NT2/D1 (cell line): Measurements from ENCODE around the gene SLX1B.
"Not testable (repeated sequence)": the region's sequence is repeated elsewhere in the genome, so short reads cannot be mapped to it uniquely, and the experiment has no call there.

Experiments used
- DNase-seq: peaks from one replicate; pipeline ENCODE4 v3.0.0-alpha.2; 2011; ENCODE audit warnings: low read depth, low spot score
- H3K27me3 ChIP-seq: 2 replicates; pipeline ENCODE4 v1.6.0; 2011; ENCODE audit warnings: mild to moderate bottlenecking; ENCODE audit not compliant: insufficient read length, insufficient read depth
- H3K36me3 ChIP-seq: 2 replicates; pipeline ENCODE4 v1.6.1; 2011; ENCODE audit warnings: mild to moderate bottlenecking, low read length, mixed read lengths; ENCODE audit not compliant: insufficient read depth, insufficient read length
- H3K4me1 ChIP-seq: 2 replicates; pipeline ENCODE4 v1.5.1; 2011; ENCODE audit not compliant: insufficient read depth, insufficient read length
- H3K4me3 ChIP-seq: 2 replicates; pipeline ENCODE4 v1.5.1; 2011; ENCODE audit warnings: low read depth; ENCODE audit not compliant: insufficient read length
- H3K9ac ChIP-seq: 2 replicates; pipeline ENCODE4 v1.6.0; 2011; ENCODE audit warnings: low read depth; ENCODE audit not compliant: insufficient read length
- H3K9me3 ChIP-seq: 2 replicates; pipeline ENCODE4 v1.5.1; 2011; ENCODE audit warnings: mild to moderate bottlenecking, low read length; ENCODE audit not compliant: insufficient read depth

SLX1B gene

GRCh38 chr16:29454269-29454668 is at the start of gene SLX1B, which contains the start of gene BOLA2:
TSS of gene SLX1B (plus strand) at chr16:29454533.
TSS of gene BOLA2 (minus strand) at chr16:29454351. CDS start at chr16:29454253, 98 bp downstream.
- H3K9me3 ChIP-seq, DNase-seq, H3K4me3 ChIP-seq, H3K36me3 ChIP-seq, H3K9ac ChIP-seq, H3K4me1 ChIP-seq, H3K27me3 ChIP-seq: not testable (repeated sequence)

DNA sequence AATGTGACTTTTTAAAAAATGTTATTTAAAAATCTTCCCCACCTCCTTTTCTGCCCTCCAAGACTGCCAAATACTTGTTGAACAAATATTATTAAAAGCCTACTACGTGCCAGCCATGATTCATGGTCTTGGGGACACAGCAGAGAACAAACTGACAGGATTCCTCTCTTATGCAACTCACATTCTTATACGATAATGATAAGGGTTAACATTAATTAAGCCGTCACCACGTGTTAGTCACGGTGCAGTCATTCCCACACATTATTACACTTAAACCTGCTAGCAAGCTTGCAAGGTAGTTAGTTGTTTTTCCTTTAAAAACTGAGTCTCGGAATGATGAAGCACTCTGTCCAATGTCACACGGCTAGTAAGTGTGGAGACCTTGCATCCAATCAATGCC is 49.1 kb upstream of the SLX1B start:
- not testable (repeated sequence) for H3K4me1 ChIP-seq, H3K4me3 ChIP-seq, DNase-seq

DNA sequence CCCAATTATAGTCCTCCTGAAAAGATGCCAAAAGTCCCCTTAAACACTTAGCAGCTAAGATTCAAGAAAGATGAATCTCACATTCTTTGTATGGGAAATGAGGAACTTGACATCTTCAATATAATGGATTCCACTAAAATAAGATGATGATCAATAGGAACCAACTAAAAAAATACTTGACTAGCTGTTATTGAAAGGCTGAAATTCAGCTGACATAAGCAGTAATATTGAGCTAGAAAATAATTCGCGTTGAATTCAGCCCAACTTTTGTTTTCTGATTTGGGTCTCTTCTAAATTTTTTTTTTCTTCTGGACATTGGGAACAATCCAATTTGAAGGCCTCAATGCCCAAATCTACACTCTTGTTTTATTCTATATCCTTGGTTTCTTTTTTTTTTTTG is 30.7 kb upstream of the SLX1B start:
- H3K36me3 ChIP-seq, H3K27me3 ChIP-seq, H3K4me3 ChIP-seq, DNase-seq, H3K9me3 ChIP-seq, H3K4me1 ChIP-seq, H3K9ac ChIP-seq: not testable (repeated sequence)

More for the DNA sequence above, 49.1 kb upstream of the SLX1B start:
- not testable (repeated sequence) for H3K9me3 ChIP-seq, H3K9ac ChIP-seq, H3K36me3 ChIP-seq, H3K27me3 ChIP-seq

- not testable (repeated sequence) for DNase-seq, H3K27me3 ChIP-seq, H3K9ac ChIP-seq, H3K9me3 ChIP-seq, H3K36me3 ChIP-seq, H3K4me1 ChIP-seq, H3K4me3 ChIP-seq
Observed at GRCh38 chr16:29425390-29425789, 28.9 kb upstream of the SLX1B start.

- not testable (repeated sequence) for H3K9me3 ChIP-seq, H3K27me3 ChIP-seq, H3K4me3 ChIP-seq, H3K36me3 ChIP-seq, H3K4me1 ChIP-seq, H3K9ac ChIP-seq, DNase-seq
Observed at GRCh38 chr16:29453754-29454153, 579 bp upstream of the SLX1B start.

DNA sequence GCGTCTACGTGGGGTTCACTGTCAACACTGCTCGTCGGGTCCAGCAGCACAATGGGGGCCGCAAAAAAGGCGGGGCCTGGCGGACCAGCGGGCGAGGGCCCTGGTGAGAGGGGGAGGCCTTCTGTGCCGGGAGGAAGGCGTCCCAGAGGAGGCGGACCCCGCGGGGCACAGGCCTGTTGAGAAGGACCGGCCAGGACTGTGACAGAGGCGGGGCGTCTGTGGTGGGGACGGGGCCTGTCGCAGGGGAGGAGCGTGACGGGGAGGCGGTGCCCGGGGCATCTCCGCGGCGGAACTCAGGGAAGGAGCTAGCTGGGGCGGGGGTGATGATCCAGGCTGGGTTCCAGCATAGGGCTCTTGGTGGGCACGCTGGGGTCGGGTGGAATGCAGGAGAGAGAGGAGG is 495 bp downstream of the SLX1B start:
- H3K4me3 ChIP-seq, H3K36me3 ChIP-seq, H3K9me3 ChIP-seq, DNase-seq, H3K27me3 ChIP-seq, H3K4me1 ChIP-seq, H3K9ac ChIP-seq: not testable (repeated sequence)

GRCh38 chr16:29457660-29458059 is 3.3 kb downstream of the SLX1B start:
- H3K4me3 ChIP-seq, DNase-seq, H3K9me3 ChIP-seq, H3K9ac ChIP-seq, H3K36me3 ChIP-seq, H3K4me1 ChIP-seq, H3K27me3 ChIP-seq: not testable (repeated sequence)

- not testable (repeated sequence) for H3K9ac ChIP-seq, H3K36me3 ChIP-seq, DNase-seq, H3K9me3 ChIP-seq, H3K27me3 ChIP-seq, H3K4me1 ChIP-seq, H3K4me3 ChIP-seq
Observed at GRCh38 chr16:29459706-29460646, 5.6 kb downstream of the SLX1B start, which contains the start of gene SULT1A4. TSS of gene SULT1A4 (plus strand) at chr16:29459913. CDS start at chr16:29461386, 1,473 bp downstream.

- DNase-seq, H3K4me3 ChIP-seq, H3K9me3 ChIP-seq, H3K36me3 ChIP-seq, H3K27me3 ChIP-seq, H3K4me1 ChIP-seq, H3K9ac ChIP-seq: not testable (repeated sequence)
Observed at GRCh38 chr16:29460647-29461030, 6.3 kb downstream of the SLX1B start.

DNA sequence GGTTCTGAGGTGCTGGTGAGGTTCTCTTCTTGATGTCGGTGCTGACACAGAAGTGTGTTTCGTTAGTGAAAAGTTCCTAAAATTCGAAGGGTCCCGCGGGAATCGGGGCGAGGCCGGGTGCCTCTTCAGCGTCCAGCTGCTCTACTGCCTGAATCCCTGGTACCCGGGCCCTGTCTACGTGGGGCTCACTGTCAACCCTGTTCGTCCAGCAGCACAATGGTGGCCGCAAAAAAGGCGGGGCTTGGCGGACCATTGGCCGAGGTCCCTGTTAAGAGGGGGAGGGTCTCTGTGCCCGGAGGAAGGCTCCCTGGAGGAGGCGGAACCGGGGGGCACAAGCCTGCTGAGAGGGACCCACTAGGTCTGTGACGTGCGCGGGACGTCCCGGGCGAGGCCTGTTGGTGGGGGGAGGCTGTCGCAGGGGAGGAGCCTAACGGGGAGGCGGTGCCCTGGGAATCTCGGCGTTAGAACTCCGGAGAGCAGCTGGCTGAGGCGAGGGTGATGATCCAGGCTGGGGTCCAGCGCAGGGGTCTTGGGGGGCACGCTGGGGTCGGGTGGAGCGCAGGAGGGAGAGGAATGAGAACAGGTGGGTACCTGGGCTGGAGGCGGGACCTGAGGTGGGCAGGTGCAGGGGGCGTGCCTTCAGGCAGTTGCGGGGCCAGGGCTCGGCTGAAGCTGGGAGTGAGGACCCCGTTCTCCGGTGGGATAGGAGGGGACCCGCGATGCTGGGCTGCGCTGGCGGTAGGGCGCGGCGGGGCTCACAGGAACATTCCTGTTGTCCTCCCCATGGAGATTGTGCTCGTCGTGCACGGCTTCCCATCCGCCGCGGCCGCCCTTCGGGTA is 11.9 kb downstream of the SLX1B start:
- not testable (repeated sequence) for H3K27me3 ChIP-seq, H3K4me1 ChIP-seq, DNase-seq, H3K9me3 ChIP-seq, H3K4me3 ChIP-seq, H3K9ac ChIP-seq, H3K36me3 ChIP-seq

- H3K9ac ChIP-seq, H3K36me3 ChIP-seq, DNase-seq, H3K4me1 ChIP-seq, H3K9me3 ChIP-seq, H3K4me3 ChIP-seq, H3K27me3 ChIP-seq: not testable (repeated sequence)
Observed at GRCh38 chr16:29466904-29467303, 12.6 kb downstream of the SLX1B start.
